Lung (tissue), 12 donors: ENCODE measurements around the gene WNT8B. TPM values are rescaled to one million over a fixed set of nuclear protein-coding genes. Genes with fewer than 3 reads are reported as not detected.

Experiments used
- ATAC-seq: fragments of 200-7000 bp; cut with Tn5 transposase; one replicate; pipeline ENCODE4 v1.9.1; 2020; ENCODE audit warnings: moderate number of reproducible peaks; ENCODE audit not compliant: insufficient read depth, low FRiP score
- DNase-seq, 3 donors: peaks; one replicate each; pipeline ENCODE4 v3.0.0-alpha.2; 2013 to 2017
- H3K27ac ChIP-seq, 2 donors: one replicate each; pipeline ENCODE4 v1.5.1; 2013; ENCODE audit warnings: mild to moderate bottlenecking in 2 of 2, moderate library complexity in 2 of 2, control low read depth in 1 of 2, inconsistent platforms in 1 of 2, low read depth in 1 of 2, low read length in 1 of 2
- H3K27me3 ChIP-seq, 3 donors: one replicate each; pipeline ENCODE4 v1.5.1; 2013; ENCODE audit warnings: low read length in 2 of 3; ENCODE audit not compliant: control insufficient read depth in 3 of 3, insufficient read depth in 3 of 3
- H3K36me3 ChIP-seq, 4 donors: one replicate each; pipeline ENCODE4 v1.5.1; 2013; ENCODE audit warnings: low read length in 4 of 4, mild to moderate bottlenecking in 1 of 4, moderate library complexity in 1 of 4; ENCODE audit not compliant: control insufficient read depth in 4 of 4, insufficient read depth in 4 of 4
- H3K4me1 ChIP-seq, 5 donors: one replicate each; pipeline ENCODE4 v1.5.1; 2013; ENCODE audit warnings: low read length in 5 of 5, mild to moderate bottlenecking in 2 of 5, moderate library complexity in 1 of 5; ENCODE audit not compliant: control insufficient read depth in 5 of 5, insufficient read depth in 5 of 5
- H3K4me3 ChIP-seq: one replicate; pipeline ENCODE4 v1.5.1; 2013; ENCODE audit warnings: mild to moderate bottlenecking, control low read depth, moderate library complexity
- H3K9ac ChIP-seq, 2 donors: one replicate each; pipeline ENCODE4 v1.5.1; 2013; ENCODE audit warnings: low read length in 2 of 2, control low read depth in 1 of 2; ENCODE audit not compliant: insufficient read depth in 1 of 2
- H3K9me3 ChIP-seq, 4 donors: one replicate each; pipeline ENCODE4 v1.5.1; 2013; ENCODE audit warnings: low read length in 3 of 4, mild to moderate bottlenecking in 1 of 4, moderate library complexity in 1 of 4; ENCODE audit not compliant: control insufficient read depth in 4 of 4, insufficient read depth in 3 of 4
- WGBS, 2 donors: extraction: QIAGEN DNeasy Blood & Tissue Kit; methylation state at CpG; one replicate each; pipeline ENCODE4 v1.1.7; 2013; 5-methylcytosine and 5-hydroxymethylcytosine counted together
- polyA plus RNA-seq, 2 donors: library from polyadenylated mRNA; stranded (reverse); fragments of 200-250 nt; gene quantifications; one replicate each; pipeline ENCODE4 v1.2.1, GENCODE V29; 2013
- total RNA-seq, 2 donors: library from RNA; depleted of rRNA in 1 of 2; stranded (reverse); fragments of >200 nt in 1 of 2; gene quantifications; one replicate each; pipeline ENCODE4 v1.2.1, GENCODE V29; 2014 to 2021
- TF ChIP-seq, protein P1 (sequence below): IDR thresholded peaks from 2 replicates; pipeline ENCODE4 v1.5.1; 2012; ENCODE audit warnings: mild to moderate bottlenecking; ENCODE audit errors: control extremely low read depth, extremely low read depth
- donor health status: control.
- donor health status: control.
- donor health status: Bipolar disorder and iron deficiency.
- donor health status: healthy.
- donor health status: DM: yes; HTN: yes; CAD: no.

Gene WNT8B
- total and polyA plus RNA-seq, 4 donors = 0.02 to 0.15 (median 0.04) TPM; not detected in 1

- Histone ChIP-seq H3K4me1 (no peaks in the 10 kb centered on the region), H3K27me3 (no peaks in the 10 kb centered on the region), H3K4me3 (no peak overlapping the region), H3K36me3 (peaks cover 3 to 23% (median 15%) of the 10 kb centered on the region in 4 donors), H3K9ac (no peak overlapping the region), H3K27ac (no peak overlapping the region), H3K9me3 (no peaks in the 10 kb centered on the region)
- no peak for ATAC-seq
- no peak for DNase-seq
- WGBS, 2 donors = 97% methylated on average over 5 of the region's 5 CpGs
- TF ChIP-seq, protein P1, sequence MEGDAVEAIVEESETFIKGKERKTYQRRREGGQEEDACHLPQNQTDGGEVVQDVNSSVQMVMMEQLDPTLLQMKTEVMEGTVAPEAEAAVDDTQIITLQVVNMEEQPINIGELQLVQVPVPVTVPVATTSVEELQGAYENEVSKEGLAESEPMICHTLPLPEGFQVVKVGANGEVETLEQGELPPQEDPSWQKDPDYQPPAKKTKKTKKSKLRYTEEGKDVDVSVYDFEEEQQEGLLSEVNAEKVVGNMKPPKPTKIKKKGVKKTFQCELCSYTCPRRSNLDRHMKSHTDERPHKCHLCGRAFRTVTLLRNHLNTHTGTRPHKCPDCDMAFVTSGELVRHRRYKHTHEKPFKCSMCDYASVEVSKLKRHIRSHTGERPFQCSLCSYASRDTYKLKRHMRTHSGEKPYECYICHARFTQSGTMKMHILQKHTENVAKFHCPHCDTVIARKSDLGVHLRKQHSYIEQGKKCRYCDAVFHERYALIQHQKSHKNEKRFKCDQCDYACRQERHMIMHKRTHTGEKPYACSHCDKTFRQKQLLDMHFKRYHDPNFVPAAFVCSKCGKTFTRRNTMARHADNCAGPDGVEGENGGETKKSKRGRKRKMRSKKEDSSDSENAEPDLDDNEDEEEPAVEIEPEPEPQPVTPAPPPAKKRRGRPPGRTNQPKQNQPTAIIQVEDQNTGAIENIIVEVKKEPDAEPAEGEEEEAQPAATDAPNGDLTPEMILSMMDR = no peak
Observed at GRCh38 chr10:100506596-100507356, 44.0 kb downstream of the WNT8B start.

GRCh38 chr10:100507357-100507732 lies 44.5 kb downstream of the WNT8B start:
- H3K4me1 ChIP-seq = no peaks in the 10 kb centered on the region
- H3K27ac ChIP-seq = no peak overlapping the region
- no peak for DNase-seq
- H3K9ac ChIP-seq = no peak overlapping the region
- ATAC-seq = no peak
- H3K36me3 ChIP-seq = peaks cover 5 to 18% (median 12%) of the 10 kb centered on the region in 4 donors
- WGBS, 2 donors = 92 to 97% methylated on average over 5 of the region's 5 CpGs
- no peak overlapping the region for H3K4me3 ChIP-seq
- no peaks in the 10 kb centered on the region for H3K27me3 ChIP-seq
- no peaks in the 10 kb centered on the region for H3K9me3 ChIP-seq
- TF ChIP-seq, protein P1 = no peak

GRCh38 chr10:100508266-100508665 lies 45.5 kb downstream of the WNT8B start:
- Histone ChIP-seq H3K36me3 (peaks cover 5 to 18% (median 12%) of the 10 kb centered on the region in 4 donors), H3K27me3 (no peaks in the 10 kb centered on the region), H3K4me1 (no peaks in the 10 kb centered on the region), H3K9ac (no peak overlapping the region), H3K9me3 (no peaks in the 10 kb centered on the region), H3K27ac (no peak overlapping the region), H3K4me3 (no peak overlapping the region)
- ATAC-seq (no peak), DNase-seq (no peak)
- 27 to 79% methylated on average over 1 of the region's 1 CpG for WGBS, 2 donors
- TF ChIP-seq, protein P1 = no peak
